ENCODE data around the gene RBMS3. TPM values are rescaled to one million over a fixed set of nuclear protein-coding genes. Genes with fewer than 3 reads are reported as not detected.
A peak's percentile ranks its signal among the peaks of the same experiment; 100 is the strongest.

RBMS3 gene
- total RNA-seq, 1 donor from 2014 or later, result 47.6 TPM

DNA sequence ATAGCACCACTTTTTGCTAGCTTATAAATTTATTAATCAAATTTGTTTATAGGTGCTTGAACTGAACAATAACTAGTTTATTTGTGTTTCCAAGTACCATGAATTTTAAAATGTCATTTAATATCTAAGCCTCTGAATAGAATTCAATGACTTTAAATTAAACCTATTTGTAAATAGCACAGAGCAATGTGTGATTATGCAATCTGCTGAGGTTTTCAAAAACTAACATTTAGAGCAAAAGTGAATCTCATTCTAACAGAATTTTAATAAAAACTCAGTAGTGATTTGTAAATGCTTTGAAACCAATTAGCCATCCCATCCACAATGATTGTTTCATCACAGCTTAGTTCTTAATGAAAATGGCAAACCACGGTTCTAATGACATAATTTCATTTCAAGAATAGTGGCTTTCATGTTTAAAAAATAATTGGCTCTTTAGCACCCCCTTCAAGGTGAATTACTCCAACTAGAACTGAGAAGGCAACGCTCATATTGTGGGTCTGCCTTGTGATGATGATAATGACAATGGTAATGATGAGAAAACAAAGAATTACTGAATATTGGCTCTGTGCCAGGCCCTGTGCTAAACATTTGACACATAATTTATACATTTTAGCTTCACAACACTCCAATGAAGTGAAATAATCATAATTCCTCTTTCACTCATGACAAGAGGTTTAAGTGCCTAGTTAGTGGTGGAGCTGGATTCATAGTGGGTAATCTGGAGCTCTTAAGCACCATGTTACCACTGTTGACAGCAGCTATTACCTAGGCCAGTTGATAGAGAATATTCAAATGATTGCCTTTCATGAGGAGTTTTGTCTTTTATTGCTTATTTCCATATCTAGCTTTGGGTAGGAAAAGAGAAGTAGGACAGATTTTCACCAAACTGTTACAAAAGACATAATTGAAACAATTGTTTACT lies 145.7 kb downstream of the RBMS3 start:
- peaks cover 3% of the 10 kb centered on the region for H3K36me3 Mint-ChIP-seq (ENCODE audit: low read depth)
- no peak overlapping the region for H3K4me3 Mint-ChIP-seq (ENCODE audit: unreplicated experiment)
- DNase-seq (ENCODE audit: low spot score), result no peak
- no peaks in the 10 kb centered on the region for H3K27me3 Mint-ChIP-seq (ENCODE audit: low read depth)
- H3K27ac Mint-ChIP-seq (ENCODE audit: unreplicated experiment), result no peak overlapping the region
- TF ChIP-seq, protein P1, sequence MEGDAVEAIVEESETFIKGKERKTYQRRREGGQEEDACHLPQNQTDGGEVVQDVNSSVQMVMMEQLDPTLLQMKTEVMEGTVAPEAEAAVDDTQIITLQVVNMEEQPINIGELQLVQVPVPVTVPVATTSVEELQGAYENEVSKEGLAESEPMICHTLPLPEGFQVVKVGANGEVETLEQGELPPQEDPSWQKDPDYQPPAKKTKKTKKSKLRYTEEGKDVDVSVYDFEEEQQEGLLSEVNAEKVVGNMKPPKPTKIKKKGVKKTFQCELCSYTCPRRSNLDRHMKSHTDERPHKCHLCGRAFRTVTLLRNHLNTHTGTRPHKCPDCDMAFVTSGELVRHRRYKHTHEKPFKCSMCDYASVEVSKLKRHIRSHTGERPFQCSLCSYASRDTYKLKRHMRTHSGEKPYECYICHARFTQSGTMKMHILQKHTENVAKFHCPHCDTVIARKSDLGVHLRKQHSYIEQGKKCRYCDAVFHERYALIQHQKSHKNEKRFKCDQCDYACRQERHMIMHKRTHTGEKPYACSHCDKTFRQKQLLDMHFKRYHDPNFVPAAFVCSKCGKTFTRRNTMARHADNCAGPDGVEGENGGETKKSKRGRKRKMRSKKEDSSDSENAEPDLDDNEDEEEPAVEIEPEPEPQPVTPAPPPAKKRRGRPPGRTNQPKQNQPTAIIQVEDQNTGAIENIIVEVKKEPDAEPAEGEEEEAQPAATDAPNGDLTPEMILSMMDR (IDR thresholded peaks at IDR 0.05), result no peak
- no peaks in the 10 kb centered on the region for H3K9me3 Mint-ChIP-seq (ENCODE audit: low read depth)
- H3K4me1 Mint-ChIP-seq (ENCODE audit: low read depth), result peaks cover 48% of the 10 kb centered on the region

DNA sequence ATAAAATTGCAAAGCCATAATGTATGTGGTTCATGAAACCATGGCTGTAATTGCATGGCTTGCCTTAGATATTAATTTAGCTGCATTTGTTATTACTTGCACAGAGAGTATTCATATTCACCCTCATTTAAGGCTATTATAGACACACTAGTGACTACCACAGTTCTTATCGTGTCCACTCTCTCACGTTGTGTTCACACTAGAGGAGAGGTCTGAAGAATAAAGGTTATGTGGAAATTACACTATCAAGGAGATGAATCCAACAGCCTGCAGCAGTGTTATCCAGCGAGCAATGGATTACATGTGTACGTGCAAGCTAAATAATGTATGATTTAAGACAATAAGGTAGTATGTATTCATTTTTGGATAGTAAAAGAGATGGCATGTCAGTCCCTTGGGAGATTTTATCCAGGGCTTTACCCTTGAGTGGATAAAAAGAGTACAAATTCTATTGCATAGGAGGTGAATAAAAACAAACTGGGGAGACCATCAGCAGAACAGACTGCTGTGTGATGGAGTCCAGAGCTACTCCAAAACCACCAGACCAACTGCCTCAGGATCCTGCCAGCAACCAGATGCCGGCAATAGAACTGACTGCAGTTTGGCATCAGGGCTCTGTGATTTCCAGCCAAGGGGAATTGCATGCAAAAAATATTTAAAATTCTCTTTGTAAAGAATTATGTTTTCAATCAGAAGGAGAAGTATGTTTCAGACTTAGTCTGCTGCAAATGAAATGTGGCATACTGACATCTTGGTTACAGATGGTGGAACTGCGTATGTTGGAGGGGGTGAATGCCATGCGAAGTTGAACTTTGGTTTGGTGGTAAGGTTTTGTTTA lies 146.6 kb downstream of the RBMS3 start:
- peaks cover 3% of the 10 kb centered on the region for H3K36me3 Mint-ChIP-seq (ENCODE audit: low read depth)
- TF ChIP-seq, protein P1 (IDR thresholded peaks at IDR 0.05), result no peak
- no peak overlapping the region for H3K4me3 Mint-ChIP-seq (ENCODE audit: unreplicated experiment)
- no peaks in the 10 kb centered on the region for H3K27me3 Mint-ChIP-seq (ENCODE audit: low read depth)
- DNase-seq (ENCODE audit: low spot score), result no peak
- H3K9me3 Mint-ChIP-seq (ENCODE audit: low read depth), result no peaks in the 10 kb centered on the region
- H3K4me1 Mint-ChIP-seq (ENCODE audit: low read depth), result peaks cover 54% of the 10 kb centered on the region
- peak overlapping the region; percentile 79 for H3K27ac Mint-ChIP-seq (ENCODE audit: unreplicated experiment)

DNA sequence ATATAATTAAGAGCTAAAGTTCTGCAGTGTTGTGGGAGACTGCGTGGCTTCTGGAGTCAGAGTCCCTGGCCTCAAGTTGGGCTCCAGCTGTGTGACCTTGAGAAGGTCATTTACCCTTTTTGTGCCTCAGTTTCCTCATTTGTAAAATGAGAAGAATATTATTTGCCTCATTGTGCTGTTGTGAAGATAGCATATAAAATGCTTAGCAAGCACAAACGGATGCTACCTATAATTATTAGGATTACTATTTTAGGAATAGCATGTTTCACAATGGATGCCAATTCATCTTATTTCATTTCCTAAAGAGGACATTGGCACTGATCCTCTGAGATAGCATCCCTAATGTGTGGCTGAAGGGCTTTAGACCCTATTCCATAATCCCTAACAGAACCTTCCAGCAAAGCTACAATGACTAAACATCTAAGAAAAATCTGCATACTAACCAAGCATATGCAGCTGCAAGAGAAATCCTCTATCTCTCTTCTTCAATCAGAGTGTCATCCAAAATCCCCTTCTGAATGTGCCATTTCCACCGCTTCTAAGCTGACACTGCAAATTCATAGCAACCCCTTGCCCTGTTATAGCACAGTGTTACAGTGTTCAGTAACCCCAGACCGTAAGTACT lies 148.3 kb downstream of the RBMS3 start:
- Mint-ChIP-seq H3K27ac (ENCODE audit: unreplicated experiment) (peak overlapping the region; percentile 8), H3K4me1 (ENCODE audit: low read depth) (peaks cover 70% of the 10 kb centered on the region), H3K4me3 (ENCODE audit: unreplicated experiment) (no peak overlapping the region), H3K9me3 (ENCODE audit: low read depth) (no peaks in the 10 kb centered on the region), H3K27me3 (ENCODE audit: low read depth) (no peaks in the 10 kb centered on the region), H3K36me3 (ENCODE audit: low read depth) (peaks cover 3% of the 10 kb centered on the region)
- DNase-seq (ENCODE audit: low spot score), result no peak
- TF ChIP-seq, protein P1 (IDR thresholded peaks at IDR 0.05), result no peak

DNA sequence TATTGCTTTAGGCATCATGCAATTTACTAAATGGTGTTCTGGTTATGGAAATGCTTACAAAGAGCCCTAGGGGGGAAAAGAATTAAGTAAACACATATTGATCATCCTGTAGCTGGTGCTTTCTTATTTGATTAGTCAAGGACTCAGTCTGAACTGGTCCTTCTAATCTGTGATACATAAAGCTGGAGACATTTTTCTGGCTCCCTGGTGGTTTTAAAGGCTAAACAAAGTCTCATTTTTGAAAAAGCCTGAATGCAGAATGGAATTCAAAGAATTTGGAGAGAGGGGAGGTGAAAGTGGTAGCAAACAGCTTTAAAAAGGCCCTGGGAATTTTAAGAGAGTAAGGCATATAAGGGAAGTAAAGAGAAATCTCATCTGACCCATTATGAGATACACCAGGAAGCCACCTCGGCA lies 149.7 kb downstream of the RBMS3 start:
- Mint-ChIP-seq H3K4me3 (ENCODE audit: unreplicated experiment) (no peak overlapping the region), H3K27ac (ENCODE audit: unreplicated experiment) (peak overlapping the region; percentile 58), H3K36me3 (ENCODE audit: low read depth) (peaks cover 6% of the 10 kb centered on the region), H3K27me3 (ENCODE audit: low read depth) (no peaks in the 10 kb centered on the region), H3K9me3 (ENCODE audit: low read depth) (no peaks in the 10 kb centered on the region), H3K4me1 (ENCODE audit: low read depth) (peaks cover 70% of the 10 kb centered on the region)
- DNase-seq (ENCODE audit: low spot score), result no peak
- TF ChIP-seq, protein P1 (IDR thresholded peaks at IDR 0.05), result peak; percentile 15
